ENCODE results near the gene ADGB.

DNA sequence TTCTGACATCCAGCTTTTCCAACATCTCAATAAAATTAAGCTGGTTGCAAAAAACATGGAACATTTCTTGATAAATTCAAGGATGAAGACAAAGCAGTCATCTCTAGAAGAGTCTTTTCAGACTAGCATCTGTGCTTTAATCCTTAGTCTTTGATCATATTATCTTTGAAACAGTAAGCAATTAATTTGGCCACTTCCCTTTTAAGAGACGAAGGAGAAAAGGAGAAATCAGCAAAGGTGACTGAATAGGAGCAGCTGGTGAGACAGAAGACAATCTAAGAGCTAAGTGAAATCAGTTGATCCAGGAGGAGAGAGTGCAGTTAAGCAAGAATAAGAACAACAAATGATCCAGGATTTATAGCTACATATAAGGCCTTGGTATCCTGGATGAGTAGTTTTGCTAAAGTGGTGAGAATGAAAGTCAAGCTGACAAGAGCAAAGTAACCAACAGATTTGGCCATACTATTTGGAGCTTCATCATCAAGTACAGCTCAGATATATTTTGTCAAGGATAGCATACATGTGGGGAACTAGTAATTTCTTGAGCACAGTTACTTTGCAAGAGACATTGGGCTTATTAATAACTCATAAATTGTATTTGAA, 215.5 kb downstream of the ADGB start:
- TF ChIP-seq, protein P1, sequence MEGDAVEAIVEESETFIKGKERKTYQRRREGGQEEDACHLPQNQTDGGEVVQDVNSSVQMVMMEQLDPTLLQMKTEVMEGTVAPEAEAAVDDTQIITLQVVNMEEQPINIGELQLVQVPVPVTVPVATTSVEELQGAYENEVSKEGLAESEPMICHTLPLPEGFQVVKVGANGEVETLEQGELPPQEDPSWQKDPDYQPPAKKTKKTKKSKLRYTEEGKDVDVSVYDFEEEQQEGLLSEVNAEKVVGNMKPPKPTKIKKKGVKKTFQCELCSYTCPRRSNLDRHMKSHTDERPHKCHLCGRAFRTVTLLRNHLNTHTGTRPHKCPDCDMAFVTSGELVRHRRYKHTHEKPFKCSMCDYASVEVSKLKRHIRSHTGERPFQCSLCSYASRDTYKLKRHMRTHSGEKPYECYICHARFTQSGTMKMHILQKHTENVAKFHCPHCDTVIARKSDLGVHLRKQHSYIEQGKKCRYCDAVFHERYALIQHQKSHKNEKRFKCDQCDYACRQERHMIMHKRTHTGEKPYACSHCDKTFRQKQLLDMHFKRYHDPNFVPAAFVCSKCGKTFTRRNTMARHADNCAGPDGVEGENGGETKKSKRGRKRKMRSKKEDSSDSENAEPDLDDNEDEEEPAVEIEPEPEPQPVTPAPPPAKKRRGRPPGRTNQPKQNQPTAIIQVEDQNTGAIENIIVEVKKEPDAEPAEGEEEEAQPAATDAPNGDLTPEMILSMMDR (IDR thresholded peaks at IDR 0.05) = no peak
- TF ChIP-seq POLR2A (IDR thresholded peaks at IDR 0.05) (no peak), POLR2AphosphoS5 (IDR thresholded peaks at IDR 0.05) (no peak)
